GM18870 (cell line): ENCODE results near the gene CAMKK2.
"Not testable (repeated sequence)": the region's sequence is repeated elsewhere in the genome, so short reads cannot be mapped to it uniquely, and the experiment has no call there.

Source experiments
- ATAC-seq: cut with Tn5 transposase; IDR thresholded peaks from one replicate; pipeline ENCODE4 v1.9.1; 2021; ENCODE audit warnings: moderate library complexity; ENCODE audit not compliant: unreplicated experiment

CAMKK2 gene

GRCh38 chr12:121296618-121297434, at the start of gene CAMKK2:
Gene CAMKK2, minus strand, starts transcription at chr12:121296709. Its CDS starts 22,183 bp downstream, at chr12:121274526.
- peak; percentile 42 for ATAC-seq

- no peak for ATAC-seq
These were observed 48.8 kb upstream of the CAMKK2 start for GRCh38 chr12:121345151-121345815.

GRCh38 chr12:121344506-121344905, 48.0 kb upstream of the CAMKK2 start:
- ATAC-seq = no peak

GRCh38 chr12:121337416-121337815, 40.9 kb upstream of the CAMKK2 start:
- no peak for ATAC-seq

GRCh38 chr12:121334513-121335343, 38.2 kb upstream of the CAMKK2 start:
- no peak for ATAC-seq

- ATAC-seq = no peak
These were observed 37.2 kb upstream of the CAMKK2 start for GRCh38 chr12:121333747-121334146.

- ATAC-seq = no peak
These were observed 34.7 kb upstream of the CAMKK2 start for GRCh38 chr12:121331248-121331647.

- ATAC-seq = no peak
These were observed 34.2 kb upstream of the CAMKK2 start for GRCh38 chr12:121330692-121331091.

GRCh38 chr12:121330195-121330594, 33.7 kb upstream of the CAMKK2 start:
- ATAC-seq = no peak

GRCh38 chr12:121328620-121329019, 32.1 kb upstream of the CAMKK2 start:
- no peak for ATAC-seq

GRCh38 chr12:121326996-121327674, 30.6 kb upstream of the CAMKK2 start:
- no peak for ATAC-seq

GRCh38 chr12:121325922-121326396, 29.4 kb upstream of the CAMKK2 start:
- ATAC-seq = no peak

- ATAC-seq = no peak
These were observed 27.4 kb upstream of the CAMKK2 start for GRCh38 chr12:121323908-121324307.

- ATAC-seq = no peak
These were observed 21.6 kb upstream of the CAMKK2 start for GRCh38 chr12:121318121-121318520.

GRCh38 chr12:121314431-121314830, 17.9 kb upstream of the CAMKK2 start:
- no peak for ATAC-seq

- ATAC-seq = not testable (repeated sequence)
These were observed 13.7 kb upstream of the CAMKK2 start for GRCh38 chr12:121310231-121310630.

GRCh38 chr12:121307397-121307796, 10.9 kb upstream of the CAMKK2 start:
- ATAC-seq = not testable (repeated sequence)

GRCh38 chr12:121304306-121304705, 7.8 kb upstream of the CAMKK2 start:
- no peak for ATAC-seq

GRCh38 chr12:121301876-121302275, 5.4 kb upstream of the CAMKK2 start:
- ATAC-seq = no peak

- ATAC-seq = no peak
These were observed 3.7 kb upstream of the CAMKK2 start for GRCh38 chr12:121300083-121300819.
